Rectal smooth muscle tissue (tissue), 1 donor: ENCODE results near the gene FBXW5.

Experiments used
- H3K27ac ChIP-seq: one replicate; pipeline ENCODE4 v1.7.0; 2013; ENCODE audit warnings: low read depth, low read length, inconsistent platforms
- H3K27me3 ChIP-seq: one replicate; pipeline ENCODE4 v1.7.0; 2013; ENCODE audit warnings: low read length; ENCODE audit not compliant: control insufficient read depth, insufficient read depth
- H3K36me3 ChIP-seq: one replicate; pipeline ENCODE4 v1.7.0; 2013; ENCODE audit warnings: low read length; ENCODE audit not compliant: control insufficient read depth, insufficient read depth
- H3K4me1 ChIP-seq: one replicate; pipeline ENCODE4 v1.7.0; 2013; ENCODE audit warnings: low read length; ENCODE audit not compliant: control insufficient read depth, insufficient read depth
- H3K4me3 ChIP-seq: one replicate; pipeline ENCODE4 v1.7.0; 2013; ENCODE audit warnings: low read length
- H3K9ac ChIP-seq: one replicate; pipeline ENCODE4 v1.7.0; 2013; ENCODE audit warnings: low read length

The FBXW5 gene

DNA sequence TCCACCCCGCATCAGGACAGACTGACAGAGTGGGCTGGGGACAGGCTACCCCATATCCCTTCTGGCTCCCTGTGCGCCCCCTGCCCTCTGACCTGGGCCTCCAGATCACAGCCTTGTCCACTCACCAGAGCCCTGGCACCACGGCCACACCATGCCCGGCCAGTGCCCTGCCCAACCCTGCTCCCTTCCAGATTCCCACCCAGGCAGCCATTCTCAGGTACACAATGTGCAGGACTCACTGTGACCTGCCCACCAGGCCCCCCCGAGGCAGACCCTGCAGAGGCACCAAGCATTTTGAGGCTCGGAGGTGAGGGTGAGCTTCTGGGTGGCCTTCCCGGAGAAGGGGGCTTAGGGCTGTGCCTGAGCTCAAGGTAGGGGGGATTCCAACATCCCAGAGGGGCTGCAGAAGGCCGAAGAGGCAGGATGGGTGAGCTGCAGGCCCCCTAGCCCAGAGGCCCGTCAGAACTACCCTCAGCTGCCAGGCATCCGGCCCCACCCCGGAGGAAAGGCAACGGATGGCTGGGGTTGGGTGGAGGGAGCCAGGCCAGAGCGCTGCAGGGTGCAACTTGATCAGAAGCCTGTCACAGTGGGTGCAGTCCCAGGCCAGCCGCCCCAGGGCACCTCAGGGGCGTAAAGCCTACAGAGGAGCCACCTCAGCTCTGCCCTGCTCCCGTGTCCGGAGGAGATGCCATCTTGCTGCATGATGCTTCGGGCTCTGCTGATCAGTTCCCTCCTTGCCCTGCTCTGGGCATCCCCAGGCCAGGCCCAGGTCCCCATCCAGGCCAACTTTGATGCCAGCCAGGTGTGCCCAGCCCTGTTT lies 37.9 kb upstream of the FBXW5 start, which contains the start of gene LCNL1:
TSS of gene LCNL1 (plus strand) at position 762 of the 820 bp plus-strand sequence. CDS start 594 bp downstream, outside the sequence.
- no peak within 1 kb of the TSS for H3K27ac ChIP-seq
- no peak within 1 kb of the TSS for H3K4me3 ChIP-seq
- H3K27me3 ChIP-seq, result peaks cover 22% of the 10 kb centered on the region
- no peak within 1 kb of the TSS for H3K9ac ChIP-seq
- H3K4me1 ChIP-seq, result no peaks in the 10 kb centered on the region
- no peaks in the 10 kb centered on the region for H3K36me3 ChIP-seq

- Histone ChIP-seq H3K4me1 (no peaks in the 10 kb centered on the region), H3K9ac (no peak overlapping the region), H3K4me3 (no peak overlapping the region), H3K27ac (no peak overlapping the region), H3K36me3 (no peaks in the 10 kb centered on the region), H3K27me3 (peaks cover 22% of the 10 kb centered on the region)
These were observed 37.2 kb upstream of the FBXW5 start for GRCh38 chr9:136981588-136982231.

GRCh38 chr9:136980669-136981478 lies 36.3 kb upstream of the FBXW5 start:
- Histone ChIP-seq H3K9ac (no peak overlapping the region), H3K4me1 (no peaks in the 10 kb centered on the region), H3K4me3 (no peak overlapping the region), H3K36me3 (no peaks in the 10 kb centered on the region), H3K27me3 (peaks cover 19% of the 10 kb centered on the region), H3K27ac (no peak overlapping the region)

DNA sequence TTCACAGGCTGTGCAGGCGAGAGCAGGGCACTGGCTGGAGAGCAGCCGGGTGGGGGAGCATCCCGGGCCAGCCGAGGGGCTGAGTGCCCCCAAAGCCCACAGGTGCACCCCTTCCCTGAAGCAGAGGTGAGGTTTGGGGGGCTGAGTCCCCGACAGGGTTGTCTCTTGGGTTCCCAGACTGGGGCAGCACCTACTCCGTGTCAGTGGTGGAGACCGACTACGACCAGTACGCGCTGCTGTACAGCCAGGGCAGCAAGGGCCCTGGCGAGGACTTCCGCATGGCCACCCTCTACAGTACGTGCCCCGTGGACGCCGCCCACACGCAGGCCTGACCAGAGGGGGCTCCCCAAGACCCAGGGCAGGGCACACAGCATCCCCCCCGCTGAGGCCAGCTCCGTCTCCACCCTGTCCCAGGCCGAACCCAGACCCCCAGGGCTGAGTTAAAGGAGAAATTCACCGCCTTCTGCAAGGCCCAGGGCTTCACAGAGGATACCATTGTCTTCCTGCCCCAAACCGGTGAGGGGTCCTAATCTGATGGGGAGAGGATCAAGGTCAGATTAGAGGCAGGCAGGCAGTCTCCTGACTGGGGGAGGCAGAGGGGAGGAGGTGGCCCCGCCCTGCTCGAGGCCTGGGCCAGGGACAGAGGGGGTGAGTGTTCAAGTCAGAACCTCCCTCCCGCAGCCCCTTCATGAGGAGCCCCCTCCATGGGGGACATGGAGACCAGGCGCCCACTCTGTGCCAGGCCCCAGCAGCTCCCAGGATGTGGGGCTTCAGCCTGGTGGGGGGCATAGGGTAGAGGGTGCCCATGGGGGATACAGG lies 35.4 kb upstream of the FBXW5 start:
- no peak overlapping the region for H3K4me3 ChIP-seq
- no peaks in the 10 kb centered on the region for H3K4me1 ChIP-seq
- H3K9ac ChIP-seq, result no peak overlapping the region
- peaks cover 13% of the 10 kb centered on the region for H3K27me3 ChIP-seq
- no peak overlapping the region for H3K27ac ChIP-seq
- H3K36me3 ChIP-seq, result no peaks in the 10 kb centered on the region

GRCh38 chr9:136978865-136979544 lies 34.5 kb upstream of the FBXW5 start:
- H3K4me1 ChIP-seq, result no peaks in the 10 kb centered on the region
- H3K4me3 ChIP-seq, result no peak overlapping the region
- H3K36me3 ChIP-seq, result no peaks in the 10 kb centered on the region
- peaks cover 9% of the 10 kb centered on the region for H3K27me3 ChIP-seq
- H3K27ac ChIP-seq, result no peak overlapping the region
- H3K9ac ChIP-seq, result no peak overlapping the region

DNA sequence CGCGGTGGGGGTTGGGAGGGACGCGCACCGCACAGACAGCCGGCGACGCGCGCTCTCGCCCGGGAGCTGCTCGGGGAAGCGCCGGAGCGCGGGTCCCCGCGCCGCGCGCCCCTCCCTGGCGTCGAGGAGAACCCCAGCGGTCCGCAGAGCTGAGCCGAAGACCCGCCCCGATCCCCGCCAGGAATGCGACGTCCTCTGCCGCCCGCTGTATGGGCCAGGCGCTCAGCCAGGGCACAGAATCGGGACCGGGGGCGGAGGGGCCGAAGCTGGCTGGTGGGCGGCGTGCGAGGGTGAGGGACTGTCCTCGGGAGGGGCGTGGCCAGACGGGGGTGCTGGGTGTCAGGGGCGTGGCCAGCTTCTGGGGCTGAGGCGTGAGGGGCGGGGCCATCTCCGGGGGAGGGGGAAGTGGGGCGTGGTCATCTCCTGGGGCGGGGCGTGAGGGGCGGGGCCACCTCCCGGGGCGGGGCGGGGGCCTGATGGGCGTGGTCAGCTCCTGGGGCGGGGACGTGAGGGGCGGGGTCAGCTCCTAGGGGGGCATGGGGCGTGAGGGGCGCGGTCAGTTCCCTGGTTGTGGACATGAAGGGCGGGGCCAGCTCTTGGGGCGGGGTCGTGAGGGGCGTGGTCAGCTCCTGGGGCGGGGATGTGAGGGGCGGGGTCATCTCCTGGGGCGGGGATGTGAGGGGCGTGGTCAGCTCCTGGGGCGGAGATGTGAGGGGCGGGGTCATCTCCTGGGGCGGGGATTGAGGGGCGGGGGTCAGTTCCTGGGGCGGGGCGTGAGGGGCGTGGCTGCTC lies 33.7 kb upstream of the FBXW5 start:
- H3K4me1 ChIP-seq, result no peaks in the 10 kb centered on the region
- H3K9ac ChIP-seq, result no peak overlapping the region
- H3K4me3 ChIP-seq, result peak overlapping the region; percentile 51
- peaks cover 9% of the 10 kb centered on the region for H3K27me3 ChIP-seq
- H3K36me3 ChIP-seq, result no peaks in the 10 kb centered on the region
- H3K27ac ChIP-seq, result no peak overlapping the region

DNA sequence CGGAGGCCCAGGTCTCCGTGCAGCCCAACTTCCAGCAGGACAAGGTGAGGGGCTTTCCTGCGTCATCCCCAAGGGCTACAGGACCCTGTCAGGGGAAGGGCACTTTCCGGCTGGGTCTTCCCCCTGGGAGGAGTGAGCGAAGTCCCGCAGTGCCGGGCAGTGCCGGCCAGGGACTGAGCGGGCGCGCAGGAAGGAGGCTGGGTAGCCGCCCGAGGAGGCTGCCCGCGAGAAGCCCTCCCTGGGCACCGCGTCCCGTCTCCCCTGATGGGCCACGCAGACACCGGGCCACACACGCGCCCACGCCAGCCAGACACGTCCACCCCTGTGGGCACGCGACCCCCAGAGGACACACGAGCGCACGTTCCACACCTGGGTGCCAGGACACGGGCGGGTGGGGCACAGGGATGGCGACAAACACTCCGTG lies 33.1 kb upstream of the FBXW5 start:
- no peaks in the 10 kb centered on the region for H3K36me3 ChIP-seq
- no peaks in the 10 kb centered on the region for H3K4me1 ChIP-seq
- H3K9ac ChIP-seq, result no peak overlapping the region
- no peak overlapping the region for H3K27ac ChIP-seq
- peak overlapping the region; percentile 51 for H3K4me3 ChIP-seq
- peaks cover 3% of the 10 kb centered on the region for H3K27me3 ChIP-seq

DNA sequence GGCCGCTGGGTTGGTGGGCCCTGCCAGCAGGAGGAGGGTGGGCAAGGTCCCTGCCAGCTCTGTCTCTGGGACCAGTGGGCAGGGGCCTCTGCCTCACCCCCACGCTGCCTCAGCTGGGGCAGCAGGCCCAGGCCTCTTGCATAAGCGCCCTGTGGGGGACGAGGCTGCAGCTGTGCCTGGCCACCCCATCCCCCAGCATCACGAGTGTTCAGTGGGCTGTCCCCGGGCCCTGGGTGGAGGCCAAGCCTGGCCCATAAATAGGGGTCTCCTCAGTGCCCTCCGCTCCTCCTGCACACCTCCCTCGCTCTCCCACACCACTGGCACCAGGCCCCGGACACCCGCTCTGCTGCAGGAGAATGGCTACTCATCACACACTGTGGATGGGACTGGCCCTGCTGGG lies 32.7 kb upstream of the FBXW5 start, which contains the start of gene PTGDS:
TSS of gene PTGDS (plus strand) at position 282 of the 400 bp plus-strand sequence. CDS start at position 357, 75 bp downstream.
- H3K4me3 ChIP-seq, result peak within 1 kb of the TSS; percentile 51
- no peaks in the 10 kb centered on the region for H3K36me3 ChIP-seq
- no peak within 1 kb of the TSS for H3K9ac ChIP-seq
- no peaks in the 10 kb centered on the region for H3K4me1 ChIP-seq
- peaks cover 2% of the 10 kb centered on the region for H3K27me3 ChIP-seq
- H3K27ac ChIP-seq, result no peak within 1 kb of the TSS

- Histone ChIP-seq H3K9ac (no peak overlapping the region), H3K4me3 (no peak overlapping the region)
These were observed 31.1 kb upstream of the FBXW5 start for GRCh38 chr9:136975644-136976043.

DNA sequence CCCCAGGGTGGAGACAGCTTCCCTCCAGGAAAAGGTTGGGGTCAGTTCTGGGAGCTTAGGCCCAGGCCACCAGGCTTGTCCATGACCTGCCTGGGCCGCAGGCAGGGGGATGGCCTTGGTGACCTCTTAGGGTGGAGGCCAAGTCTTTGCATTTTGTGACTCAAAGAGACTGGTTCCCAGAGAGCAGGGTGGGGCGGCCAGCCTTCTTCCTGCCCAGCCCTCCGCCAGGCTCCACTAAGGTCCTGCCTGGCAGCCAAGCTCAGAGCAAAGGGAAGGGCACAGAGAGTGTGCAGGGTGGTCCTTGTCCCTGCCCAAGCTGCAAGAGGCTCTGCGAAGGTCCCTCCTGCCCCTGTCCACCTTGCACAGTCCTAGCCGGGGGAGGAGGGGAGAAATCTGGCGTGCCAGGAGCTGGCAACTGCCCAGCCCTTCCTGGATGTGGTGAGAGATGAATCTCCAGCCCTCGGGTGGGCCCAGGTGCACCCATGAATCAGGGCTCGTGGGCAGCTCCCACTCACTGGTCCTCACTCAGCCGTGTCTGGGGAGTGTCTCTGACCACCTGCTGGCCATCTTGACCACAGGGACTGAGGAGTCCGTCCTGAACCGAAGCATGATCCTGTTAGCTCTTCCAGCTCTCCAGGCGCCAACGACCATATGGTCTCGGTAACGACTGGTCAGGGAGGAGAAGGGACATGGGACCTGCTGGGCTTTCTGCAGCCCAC lies 30.4 kb upstream of the FBXW5 start:
- H3K4me3 ChIP-seq, result no peak overlapping the region
- no peak overlapping the region for H3K27ac ChIP-seq
- H3K27me3 ChIP-seq, result no peaks in the 10 kb centered on the region
- H3K4me1 ChIP-seq, result no peaks in the 10 kb centered on the region
- H3K9ac ChIP-seq, result no peak overlapping the region
- H3K36me3 ChIP-seq, result no peaks in the 10 kb centered on the region

More at GRCh38 chr9:136975644-136976043, 31.1 kb upstream of the FBXW5 start:
- Histone ChIP-seq H3K27ac (no peak overlapping the region), H3K36me3 (no peaks in the 10 kb centered on the region), H3K4me1 (no peaks in the 10 kb centered on the region), H3K27me3 (no peaks in the 10 kb centered on the region)
